GM21381 (cell line): ENCODE data around the gene NDST3.

Source experiments
- ATAC-seq: cut with Tn5 transposase; IDR thresholded peaks from one replicate; pipeline ENCODE4 v1.9.1; 2021; ENCODE audit warnings: mild to moderate bottlenecking, moderate library complexity; ENCODE audit not compliant: unreplicated experiment

Gene NDST3

DNA sequence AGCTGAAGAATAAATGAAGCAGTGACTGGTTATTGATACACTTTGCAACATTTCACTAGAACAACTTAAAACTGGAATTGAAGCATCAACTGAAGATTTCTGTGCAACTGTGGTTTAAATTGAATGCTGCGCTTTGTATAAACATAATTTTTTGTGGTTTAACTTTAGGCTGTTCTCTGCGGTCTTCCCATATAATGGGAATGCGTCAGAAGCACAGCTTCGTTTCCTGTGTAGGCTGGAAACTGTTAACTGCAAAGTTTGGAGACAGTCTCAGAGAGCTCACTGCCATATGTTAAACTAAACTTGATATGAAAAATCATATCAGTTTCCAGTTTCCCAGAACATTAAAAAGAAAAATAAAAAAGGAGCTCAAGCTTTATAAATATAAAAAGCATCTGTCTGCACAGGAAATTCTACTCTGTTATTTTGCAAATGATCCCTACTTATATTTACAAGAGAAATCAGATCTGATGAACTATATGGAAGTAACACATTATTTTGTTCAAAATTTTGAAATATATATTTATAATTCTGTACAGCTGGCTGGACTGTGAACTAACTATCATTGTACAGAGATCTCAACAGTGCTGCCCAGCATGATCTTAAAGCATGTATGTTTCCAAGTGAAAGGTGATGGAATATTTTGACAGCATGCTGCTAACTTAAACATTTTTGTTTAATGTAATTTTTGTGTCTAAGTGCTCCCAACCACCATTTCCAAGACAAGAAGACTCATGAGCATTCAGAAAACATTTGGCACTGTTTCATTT, 139.9 kb downstream of the NDST3 start:
- no peak for ATAC-seq

GRCh38 chr4:118175506-118175905, 141.2 kb downstream of the NDST3 start:
- no peak for ATAC-seq

DNA sequence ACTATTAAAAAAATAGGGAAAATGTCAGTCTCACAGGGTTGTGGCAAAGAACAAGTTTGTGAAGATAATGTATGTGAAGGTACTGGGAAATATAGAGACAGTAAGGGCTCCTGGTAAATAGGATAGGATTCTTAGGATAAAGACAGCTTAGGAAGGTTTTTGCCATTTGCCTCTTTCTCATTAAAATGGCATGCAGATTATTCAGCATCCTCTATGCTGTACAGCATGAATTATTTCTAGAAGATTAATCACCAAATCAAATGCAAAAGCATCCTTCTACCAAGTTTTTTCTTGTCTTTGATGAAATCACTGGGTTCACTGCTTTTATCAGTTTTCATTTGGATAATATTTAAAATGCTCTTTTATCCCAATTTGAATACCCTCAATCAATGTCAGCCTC, 142.8 kb downstream of the NDST3 start:
- no peak for ATAC-seq

DNA sequence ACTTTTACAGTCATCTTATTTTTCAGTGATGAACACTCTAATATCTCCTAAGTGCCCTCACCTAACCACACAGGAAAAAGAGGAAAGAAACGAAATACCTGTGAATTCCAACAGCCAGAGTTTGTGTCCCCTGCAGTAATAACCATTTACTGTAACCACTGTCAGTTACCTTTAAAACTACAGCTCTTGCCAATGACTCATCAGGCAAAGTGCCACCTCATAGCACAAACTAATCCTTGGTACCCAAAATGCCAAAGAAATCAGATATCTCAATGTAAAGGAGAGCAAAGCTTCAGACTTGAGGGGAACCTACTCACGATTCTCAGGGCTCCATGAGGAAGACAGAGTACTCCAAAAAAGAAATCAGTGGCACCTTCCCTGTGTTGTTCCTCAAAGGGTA, 146.5 kb downstream of the NDST3 start:
- no peak for ATAC-seq

DNA sequence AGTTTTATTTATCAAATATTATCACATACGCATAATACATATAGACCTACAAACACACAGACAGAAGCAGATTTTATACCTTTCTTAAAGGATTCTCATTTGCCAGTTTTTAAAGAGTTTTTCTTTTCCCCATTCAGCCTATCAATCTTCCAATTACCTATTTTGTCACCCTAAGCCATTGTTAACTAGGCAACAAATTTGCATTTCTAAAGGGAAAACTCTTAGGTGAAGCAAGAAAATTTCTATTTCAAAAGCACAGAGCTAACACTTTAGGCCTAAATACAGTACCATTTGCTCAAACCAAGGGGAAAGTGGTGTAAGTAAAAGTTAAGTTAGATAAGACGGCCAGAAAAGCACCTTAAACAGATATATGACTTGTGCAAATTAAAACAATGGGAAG, 156.6 kb downstream of the NDST3 start:
- no peak for ATAC-seq

DNA sequence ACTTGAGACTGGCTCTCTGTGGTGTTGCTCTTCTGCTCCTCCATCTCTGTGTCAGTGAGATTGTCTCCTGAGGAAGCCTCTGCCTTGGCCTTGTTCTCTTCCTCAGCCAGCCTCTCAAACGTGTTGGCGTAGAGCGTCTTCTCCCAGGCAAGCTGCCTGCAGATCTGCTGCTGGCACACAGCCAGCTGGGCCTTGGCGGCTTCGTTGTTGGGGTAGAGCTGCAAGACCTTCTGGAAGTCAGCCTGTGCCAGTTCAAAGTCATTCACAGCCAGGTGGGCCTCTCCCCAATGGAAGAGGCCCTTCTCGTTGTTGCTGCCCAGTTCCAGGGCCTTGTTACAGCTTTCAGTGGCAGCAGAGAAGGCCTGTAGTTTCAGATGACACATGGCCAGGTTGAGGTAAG, 159.1 kb downstream of the NDST3 start:
- no peak for ATAC-seq

DNA sequence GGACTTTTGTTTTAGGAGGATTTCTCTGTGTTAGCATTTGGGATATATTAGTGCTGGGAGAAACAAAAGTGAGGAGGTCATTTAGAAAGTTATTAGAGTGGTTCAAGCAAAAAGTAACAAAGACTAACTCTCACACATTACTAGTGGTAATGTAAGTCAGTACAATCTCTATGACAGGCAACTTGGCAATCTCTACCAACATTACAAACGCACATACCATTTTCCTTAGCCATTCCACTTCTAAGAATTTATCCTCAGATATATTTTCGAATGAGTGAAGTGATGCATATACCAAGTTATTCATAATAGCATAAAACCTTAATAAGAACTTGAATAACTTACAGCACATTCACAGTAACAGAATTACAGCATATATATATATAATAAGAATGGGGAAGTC, 172.3 kb downstream of the NDST3 start:
- ATAC-seq: no peak

GRCh38 chr4:118213101-118213500, 178.8 kb downstream of the NDST3 start:
- ATAC-seq: no peak

- ATAC-seq: no peak
Measured at GRCh38 chr4:118215826-118216225, 181.5 kb downstream of the NDST3 start.

DNA sequence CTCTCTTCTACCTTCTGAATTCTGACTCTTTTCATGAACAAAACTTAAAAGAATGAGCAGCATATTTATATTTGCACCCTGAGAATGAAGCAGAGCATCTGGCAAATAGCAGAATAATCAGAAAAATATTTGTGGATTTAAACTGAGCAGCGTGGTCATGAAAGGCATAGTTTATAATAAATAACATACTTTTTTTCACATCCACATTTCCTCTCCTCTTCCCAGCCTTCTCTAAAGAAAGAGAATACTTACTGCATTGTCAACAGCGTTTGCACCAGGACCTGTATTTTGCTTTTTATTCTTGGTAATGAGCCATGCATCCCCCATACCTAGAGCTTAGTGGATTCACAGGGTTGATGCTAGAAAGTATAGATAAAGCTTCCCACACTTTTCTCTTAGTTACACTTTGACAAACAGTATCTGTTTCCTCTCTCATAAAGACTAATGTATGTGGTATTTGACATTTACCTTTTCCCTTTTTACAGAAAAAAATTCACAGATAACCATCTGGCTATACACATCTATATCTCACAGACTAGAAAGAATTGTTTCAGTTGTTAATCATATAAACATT, 187.0 kb downstream of the NDST3 start:
- no peak for ATAC-seq

DNA sequence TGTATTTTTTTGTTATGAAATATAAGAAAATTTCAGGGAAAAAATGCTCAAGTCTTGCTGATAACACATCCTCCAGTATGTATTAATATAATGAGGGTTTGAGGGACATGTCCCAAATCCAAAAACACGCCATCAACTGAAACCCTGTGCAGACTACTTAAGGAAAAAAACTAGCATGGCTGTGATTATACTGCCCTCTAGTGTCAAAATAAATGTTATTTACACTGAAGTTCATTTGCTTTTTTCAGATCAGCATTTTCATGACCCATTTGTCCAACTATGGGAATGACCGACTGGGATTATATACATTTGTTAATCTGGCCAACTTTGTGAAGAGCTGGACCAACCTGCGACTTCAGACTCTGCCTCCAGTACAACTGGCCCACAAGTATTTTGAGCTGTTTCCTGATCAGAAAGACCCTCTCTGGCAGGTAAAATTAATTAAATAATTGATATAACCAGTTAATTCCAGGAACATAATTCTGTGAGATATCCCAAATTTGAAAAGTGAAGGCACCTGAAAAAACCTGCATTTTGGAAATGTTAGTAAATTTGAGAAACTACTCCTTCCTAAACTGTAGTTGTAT, 190.1 kb downstream of the NDST3 start:
- peak; percentile 66 for ATAC-seq

DNA sequence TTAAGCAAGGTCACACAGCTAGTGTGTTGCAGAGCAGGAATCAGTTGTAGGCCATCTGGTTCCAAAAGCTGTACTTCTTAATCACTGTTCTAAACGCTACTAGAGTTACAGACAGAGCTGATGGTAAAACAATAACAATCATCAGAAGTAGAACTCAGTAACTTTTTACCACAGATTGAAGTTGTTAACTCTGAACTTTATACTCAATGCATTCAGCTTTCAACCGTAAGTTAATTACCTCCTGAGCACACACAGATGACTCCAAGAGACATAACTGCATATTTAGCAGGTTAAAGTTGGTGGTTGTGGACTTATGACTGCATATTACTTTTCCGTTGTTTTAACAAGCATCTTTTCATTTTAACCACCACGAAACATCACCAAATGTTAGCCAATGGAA, 191.2 kb downstream of the NDST3 start:
- no peak for ATAC-seq

DNA sequence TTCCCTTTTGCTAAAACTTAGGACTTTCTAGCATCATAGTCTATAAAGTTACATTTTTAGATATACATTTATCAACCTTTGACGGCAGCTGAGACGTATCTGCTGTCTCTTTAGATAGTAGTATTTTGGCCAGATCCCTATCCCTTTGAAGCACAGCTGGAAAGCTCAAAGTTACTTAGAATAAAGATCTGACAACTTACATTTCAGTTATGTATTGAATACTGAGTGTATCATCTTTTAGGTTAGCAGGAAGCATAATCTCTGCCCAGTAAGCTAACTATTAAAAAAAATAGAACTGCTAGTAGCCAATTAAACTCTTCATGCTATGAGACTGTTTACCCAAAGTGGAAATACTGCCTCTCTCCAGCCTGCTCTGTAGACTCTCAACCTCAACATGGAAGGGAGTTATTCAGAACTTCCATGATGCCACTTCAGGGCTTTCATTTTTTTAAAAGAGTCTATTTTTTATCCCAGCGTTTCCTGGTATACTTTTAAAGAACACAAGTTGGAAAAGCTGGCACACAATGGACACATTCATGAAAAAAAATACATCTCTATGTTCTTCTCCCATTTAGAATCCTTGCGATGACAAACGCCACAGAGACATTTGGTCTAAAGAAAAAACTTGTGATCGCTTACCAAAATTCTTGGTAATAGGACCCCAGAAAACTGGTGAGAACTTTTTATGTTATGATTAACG, 192.2 kb downstream of the NDST3 start:
- no peak for ATAC-seq

- no peak for ATAC-seq
Measured at GRCh38 chr4:118235566-118236120, 201.4 kb downstream of the NDST3 start.

DNA sequence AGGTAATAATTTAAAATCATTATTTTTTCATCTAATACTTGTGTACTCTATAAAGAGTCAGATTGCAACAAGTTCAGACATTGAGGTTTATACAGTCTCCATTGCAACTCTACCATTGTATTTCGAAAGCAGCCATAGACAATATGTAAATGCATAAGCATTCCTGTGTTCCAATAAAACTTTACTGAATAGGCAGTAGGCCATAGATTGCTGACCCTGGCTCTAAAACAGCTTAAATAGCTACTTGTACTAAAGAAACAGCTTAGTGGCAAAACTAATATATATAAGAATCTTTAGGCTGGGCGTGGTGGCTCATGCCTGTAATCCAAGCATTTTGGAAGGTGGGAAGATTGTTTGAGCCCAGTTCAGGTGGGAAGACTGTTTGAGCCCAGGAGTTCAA, 203.2 kb downstream of the NDST3 start:
- no peak for ATAC-seq

- ATAC-seq: no peak
Measured at GRCh38 chr4:118249890-118250289, 215.6 kb downstream of the NDST3 start.

- ATAC-seq: no peak
Measured at GRCh38 chr4:118254368-118254767, 220.1 kb downstream of the NDST3 start.

DNA sequence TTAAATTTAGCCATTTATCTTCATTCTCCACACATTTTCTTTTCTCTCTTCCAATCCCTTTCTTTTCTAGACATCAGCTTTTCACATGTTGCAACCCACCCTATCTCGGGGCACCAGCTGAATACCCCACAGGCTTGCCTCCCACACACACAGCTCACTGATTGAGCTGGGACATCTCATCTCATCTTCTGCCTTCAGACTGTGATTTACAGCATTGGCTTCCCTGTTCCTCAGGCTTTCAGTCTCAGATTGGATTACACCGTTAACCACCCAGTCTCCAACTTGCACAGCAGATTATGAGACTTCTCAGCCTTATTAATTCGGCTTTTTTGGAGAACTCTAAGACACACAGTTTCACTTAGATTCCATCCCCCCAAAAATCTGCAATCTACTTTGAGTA, 224.8 kb downstream of the NDST3 start:
- ATAC-seq: no peak

DNA sequence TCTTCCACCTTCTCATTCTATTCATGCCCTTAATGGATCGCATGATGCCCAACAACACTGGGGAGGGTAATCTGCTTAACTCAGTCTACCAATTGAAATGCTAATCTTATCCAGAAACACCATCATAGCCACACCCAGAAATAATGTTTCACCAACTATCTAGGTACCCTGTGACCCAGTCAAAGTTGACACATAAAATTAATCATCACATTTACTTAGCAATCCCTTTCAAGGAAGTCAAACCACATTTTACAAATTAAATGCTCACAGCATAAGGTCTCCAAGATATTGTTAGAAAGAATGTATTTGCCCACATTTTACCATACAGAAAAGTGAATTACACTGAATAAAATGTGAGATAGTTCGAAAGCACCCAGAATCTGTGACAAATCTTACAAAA, 226.0 kb downstream of the NDST3 start:
- ATAC-seq: no peak

DNA sequence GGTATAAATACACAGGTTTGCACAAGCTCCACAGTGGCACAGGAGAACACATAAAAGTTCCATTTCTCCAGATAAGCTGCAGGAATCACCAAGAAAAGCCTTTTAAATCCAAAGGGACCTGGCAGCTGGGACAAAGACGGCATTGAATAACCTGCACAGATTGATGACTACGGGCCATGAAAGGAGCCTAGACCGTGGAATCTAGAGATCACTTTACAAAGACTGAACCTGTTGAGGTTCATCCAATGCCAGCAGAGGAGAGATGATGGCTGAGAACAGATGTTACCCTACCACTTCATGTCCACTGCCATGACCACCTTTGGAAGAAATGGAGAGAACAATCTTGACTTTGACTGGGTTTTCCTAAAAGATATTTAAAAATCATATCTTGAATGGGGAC, 229.8 kb downstream of the NDST3 start:
- ATAC-seq: no peak

- peak; percentile 45 for ATAC-seq
Measured at GRCh38 chr4:118265312-118266144, 231.2 kb downstream of the NDST3 start.
